Activated CD4-positive, alpha-beta memory T cell treated with anti-CD3 and anti-CD28 coated beads, Interleukin-2, amount 10 ng/mL, durations not matched to agents 7 days and 5 days (primary cell): ENCODE results near the gene SNX1. TPM values are rescaled to one million over a fixed set of nuclear protein-coding genes. Genes with fewer than 3 reads are reported as not detected.

Experiments
- CTCF ChIA-PET: fragments of 350-600 bp; sonication (Branson Sonifier 250); formaldehyde crosslinking; loops from one replicate; lab custom pipeline; 2021; ENCODE audit warnings: antibody characterized with exemption, inconsistent platforms; lab: Charles Lee
- POLR2A ChIA-PET: fragments of 350-600 bp; sonication (Branson Sonifier 250); formaldehyde crosslinking; loops from one replicate; lab custom pipeline; 2021; ENCODE audit warnings: antibody characterized with exemption; lab: Charles Lee
- DNase-seq: peaks from one replicate; pipeline ENCODE4 v3.0.0-alpha.2; 2020
- H3K27ac Mint-ChIP-seq: one replicate; pipeline ENCODE4 v1.8.0; 2021; ENCODE audit warnings: mild to moderate bottlenecking, mixed read lengths
- H3K27me3 Mint-ChIP-seq: one replicate; pipeline ENCODE4 v1.8.0; 2021; ENCODE audit warnings: mixed read lengths
- H3K36me3 Mint-ChIP-seq: one replicate; pipeline ENCODE4 v1.8.0; 2021; ENCODE audit warnings: low read depth, mixed read lengths
- H3K4me1 Mint-ChIP-seq: one replicate; pipeline ENCODE4 v1.8.0; 2021; ENCODE audit warnings: mixed read lengths
- H3K4me3 Mint-ChIP-seq: one replicate; pipeline ENCODE4 v1.8.0; 2021; ENCODE audit warnings: mild to moderate bottlenecking, mixed read lengths
- H3K9me3 Mint-ChIP-seq: one replicate; pipeline ENCODE4 v1.8.0; 2021; ENCODE audit warnings: mixed read lengths
- total RNA-seq, 2 experiments: library from RNA; stranded (reverse); gene quantifications; one replicate each; pipeline ENCODE4 v1.2.3, GENCODE V29; 2021

The SNX1 gene
- total RNA-seq, 2 experiments from 2014 or later = 115 to 129 TPM

DNA sequence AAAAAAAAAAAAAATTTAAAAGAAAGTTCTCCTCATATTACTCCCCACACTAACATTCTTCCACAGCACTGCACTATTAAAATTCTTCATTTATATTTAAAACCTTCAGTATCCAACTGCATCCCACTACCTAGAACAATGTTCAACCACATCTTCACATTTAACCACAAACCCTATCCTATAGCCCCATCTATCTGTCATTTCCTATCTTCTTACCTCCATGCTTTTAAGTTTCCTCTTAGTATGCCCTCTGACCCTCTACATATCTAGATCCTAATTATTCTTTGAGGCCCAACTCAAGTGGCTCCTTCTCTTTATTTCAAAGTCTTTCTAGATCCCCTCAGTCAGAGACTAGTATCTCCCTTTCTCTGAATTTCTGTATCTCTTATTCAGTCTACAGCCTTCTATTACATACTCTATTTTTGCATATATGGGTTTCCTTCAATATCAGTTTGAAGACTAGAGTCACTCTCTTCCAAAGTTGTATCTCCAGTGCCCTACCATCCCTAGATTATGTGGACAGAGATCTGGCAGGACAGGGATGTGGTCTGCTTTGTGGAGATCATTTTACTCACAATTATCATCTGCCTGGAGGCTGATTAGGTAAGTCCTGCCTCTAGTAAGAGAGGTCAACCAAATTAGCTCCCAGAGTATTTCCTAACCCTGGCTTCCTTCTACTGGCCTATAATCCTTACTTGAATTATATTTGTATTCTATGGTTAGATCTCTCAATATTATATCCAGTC lies 3.5 kb upstream of the SNX1 start:
- no peak for DNase-seq
- no peaks in the 10 kb centered on the region for H3K27me3 Mint-ChIP-seq
- peaks cover 43% of the 10 kb centered on the region for H3K36me3 Mint-ChIP-seq
- peaks cover 56% of the 10 kb centered on the region for H3K4me1 Mint-ChIP-seq
- peak overlapping the region; percentile 96 for H3K4me3 Mint-ChIP-seq
- peaks cover 2% of the 10 kb centered on the region for H3K9me3 Mint-ChIP-seq
- ChIA-PET POLR2A (interaction anchor here (1.0 to 2.4 kb wide), 16 partner anchors 9 to 587 kb away, joined by 4 to 25 read pairs (median 8); partner anchors contain the start of genes HERC1, PPIB, SNX22 and USP3), CTCF (interaction anchor here (0.6 to 2.0 kb wide), 9 partner anchors 21 to 340 kb away, joined by 3 to 11 read pairs (median 3); partner anchors contain the start of gene SNX22)
- peak overlapping the region; percentile 100 for H3K27ac Mint-ChIP-seq

DNA sequence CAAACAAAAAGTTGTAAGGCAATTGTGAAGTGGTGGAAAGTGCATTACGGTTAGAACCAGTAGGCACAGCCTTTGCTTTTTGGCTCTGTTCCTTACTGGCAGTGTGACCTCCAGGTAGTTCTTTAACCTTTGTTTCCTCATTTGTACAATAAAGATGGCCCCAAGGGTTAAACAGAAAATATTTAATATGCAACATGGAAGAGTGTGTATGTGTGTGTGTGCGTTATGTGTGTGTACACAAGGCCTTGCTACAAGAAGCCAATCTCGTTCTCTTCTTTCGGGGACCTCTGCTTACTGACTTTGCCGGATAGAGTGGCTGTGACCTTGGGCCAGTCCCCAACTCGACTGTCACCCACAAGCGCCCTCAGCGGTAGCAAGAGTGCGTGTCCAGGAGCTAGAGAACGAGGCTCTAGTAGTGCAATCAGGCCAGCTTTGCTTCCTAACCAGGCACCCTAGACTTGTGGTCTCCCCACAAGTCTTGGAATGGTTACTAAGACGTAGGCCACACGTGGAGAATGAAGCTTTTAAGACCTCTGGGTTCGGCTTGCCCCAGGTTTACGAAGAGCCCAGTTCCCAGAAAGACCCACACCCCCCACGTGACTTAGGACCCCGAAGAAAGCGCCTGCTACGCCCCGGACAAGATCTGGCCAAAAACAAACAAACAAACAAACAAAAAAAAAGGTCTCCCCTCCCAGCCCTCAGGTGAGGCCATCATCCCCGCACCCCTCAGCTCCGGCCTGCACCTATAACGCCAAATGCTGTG lies 2.7 kb upstream of the SNX1 start:
- H3K36me3 Mint-ChIP-seq = peaks cover 36% of the 10 kb centered on the region
- peak overlapping the region; percentile 100 for H3K27ac Mint-ChIP-seq
- ChIA-PET CTCF (interaction anchor here (0.6 to 2.0 kb wide), 21 partner anchors 18 to 606 kb away, joined by 3 to 11 read pairs (median 4); partner anchors contain the start of genes DAPK2, SNX22 and TRIP4), POLR2A (interaction anchor here (0.6 to 2.4 kb wide), 36 partner anchors 9 to 936 kb away, joined by 3 to 25 read pairs (median 5); partner anchors contain the start of genes DAPK2, HERC1, PPIB and RPS27L)
- H3K27me3 Mint-ChIP-seq = no peaks in the 10 kb centered on the region
- peaks cover under 1% of the 10 kb centered on the region for H3K9me3 Mint-ChIP-seq
- peak overlapping the region; percentile 96 for H3K4me3 Mint-ChIP-seq
- H3K4me1 Mint-ChIP-seq = peaks cover 64% of the 10 kb centered on the region
- peak; percentile 57 for DNase-seq

GRCh38 chr15:64093627-64094417 lies 2.0 kb upstream of the SNX1 start, which contains the start of gene CIAO2A:
TSS of gene CIAO2A (minus strand) at chr15:64093838. CDS start at chr15:64093768, 70 bp downstream.
- POLR2A ChIA-PET = interaction anchor here (0.6 to 2.4 kb wide), 38 partner anchors 8 to 937 kb away, joined by 3 to 25 read pairs (median 5); partner anchors contain the start of genes DAPK2, HERC1, PPIB and RPS27L
- DNase-seq = peak; percentile 97
- H3K36me3 Mint-ChIP-seq = peaks cover 32% of the 10 kb centered on the region
- H3K4me1 Mint-ChIP-seq = peaks cover 69% of the 10 kb centered on the region
- no peaks in the 10 kb centered on the region for H3K27me3 Mint-ChIP-seq
- CTCF ChIA-PET = interaction anchor here (0.6 to 2.0 kb wide), 20 partner anchors 17 to 607 kb away, joined by 3 to 11 read pairs (median 4); partner anchors contain the start of genes DAPK2, SNX22 and TRIP4
- H3K27ac Mint-ChIP-seq = peak within 1 kb of the TSS; percentile 100
- peak within 1 kb of the TSS; percentile 96 for H3K4me3 Mint-ChIP-seq
- no peaks in the 10 kb centered on the region for H3K9me3 Mint-ChIP-seq

- peaks cover 70% of the 10 kb centered on the region for H3K4me1 Mint-ChIP-seq
- H3K27me3 Mint-ChIP-seq = no peaks in the 10 kb centered on the region
- DNase-seq = no peak
- H3K36me3 Mint-ChIP-seq = peaks cover 24% of the 10 kb centered on the region
- H3K9me3 Mint-ChIP-seq = no peaks in the 10 kb centered on the region
- ChIA-PET CTCF (interaction anchor here (0.7 to 1.6 kb wide), 6 partner anchors 9 to 59 kb away, joined by 3 to 4 read pairs (median 3); partner anchors contain the start of gene DAPK2), POLR2A (interaction anchor here (1.1 to 2.0 kb wide), 9 partner anchors 15 to 491 kb away, joined by 3 to 11 read pairs (median 4); partner anchors contain the start of genes HERC1 and PPIB)
- H3K27ac Mint-ChIP-seq = peak overlapping the region; percentile 100
- peak overlapping the region; percentile 96 for H3K4me3 Mint-ChIP-seq
These were observed 369 bp upstream of the SNX1 start for GRCh38 chr15:64095431-64095794.

- Mint-ChIP-seq H3K36me3 (peaks cover 26% of the 10 kb centered on the region), H3K4me1 (peaks cover 69% of the 10 kb centered on the region)
- POLR2A ChIA-PET = interaction anchor here (0.6 to 2.0 kb wide), 17 partner anchors 8 to 492 kb away, joined by 3 to 11 read pairs (median 4); partner anchors contain the start of genes HERC1, PPIB and SNX22
These were observed 1.0 kb downstream of the SNX1 start for GRCh38 chr15:64096668-64097384.

DNA sequence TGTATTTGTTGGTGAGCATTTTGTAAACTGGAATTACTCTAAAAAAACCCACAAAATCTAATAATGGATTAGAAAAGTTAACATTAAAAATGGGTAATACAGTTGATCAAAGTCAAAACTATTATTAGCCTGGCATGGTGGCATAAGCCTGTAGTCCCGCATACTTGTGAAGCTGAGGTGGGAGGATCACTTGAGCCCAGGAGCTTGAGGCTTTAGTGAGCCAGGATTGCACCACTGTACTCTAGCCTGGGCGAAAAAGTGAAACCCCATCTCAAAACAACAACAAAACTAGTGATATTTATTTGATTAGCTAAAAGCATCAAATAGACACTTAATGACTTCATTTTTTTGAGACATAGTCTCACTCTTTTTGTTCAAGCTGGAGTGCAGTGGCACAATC lies 3.6 kb downstream of the SNX1 start:
- Mint-ChIP-seq H3K27ac (no peak overlapping the region), H3K36me3 (peaks cover 18% of the 10 kb centered on the region), H3K4me1 (peaks cover 59% of the 10 kb centered on the region), H3K27me3 (no peaks in the 10 kb centered on the region), H3K4me3 (no peak overlapping the region), H3K9me3 (no peaks in the 10 kb centered on the region)
- ChIA-PET POLR2A (no interaction called here), CTCF (interaction anchor here (0.8 to 2.9 kb wide), 3 partner anchors 50 to 347 kb away, joined by 3 to 11 read pairs (median 8); no protein-coding TSS in a partner anchor)
- no peak for DNase-seq

More at GRCh38 chr15:64096668-64097384, 1.0 kb downstream of the SNX1 start:
- Mint-ChIP-seq H3K27ac (peak overlapping the region; percentile 100), H3K27me3 (no peaks in the 10 kb centered on the region), H3K4me3 (peak overlapping the region; percentile 96), H3K9me3 (no peaks in the 10 kb centered on the region)
- CTCF ChIA-PET = interaction anchor here (1.5 to 2.9 kb wide), 3 partner anchors 48 to 57 kb away, joined by 3 to 11 read pairs (median 4); no protein-coding TSS in a partner anchor
- no peak for DNase-seq

DNA sequence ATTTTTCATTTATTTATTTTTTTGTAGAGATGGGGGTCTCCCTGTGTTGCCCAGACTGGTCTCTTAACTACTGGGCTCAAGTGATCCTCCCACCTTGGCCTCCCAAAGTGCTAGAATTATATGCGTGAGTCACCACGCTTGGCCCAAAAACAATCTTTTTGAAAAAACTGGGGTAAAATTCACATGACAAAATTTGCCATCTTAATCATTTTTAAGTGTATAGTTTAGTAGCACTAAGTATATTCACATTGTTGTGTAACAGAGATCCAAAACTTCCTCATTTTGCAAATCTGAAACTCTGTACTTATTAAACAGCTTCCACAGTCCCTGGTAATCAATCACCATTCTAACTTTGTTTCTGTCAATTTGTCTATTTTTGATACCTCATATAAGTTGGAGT lies 5.2 kb downstream of the SNX1 start:
- Mint-ChIP-seq H3K36me3 (peaks cover 18% of the 10 kb centered on the region), H3K9me3 (no peaks in the 10 kb centered on the region), H3K27ac (no peak overlapping the region), H3K27me3 (no peaks in the 10 kb centered on the region), H3K4me3 (no peak overlapping the region), H3K4me1 (peaks cover 43% of the 10 kb centered on the region)
- ChIA-PET CTCF (no interaction called here), POLR2A (interaction anchor here (1.5 kb wide), 1 partner anchor 8 kb away, joined by 3 read pairs; the partner anchor contains the start of gene CIAO2A)
- no peak for DNase-seq

- ChIA-PET CTCF (interaction anchor here (0.5 to 1.2 kb wide), 4 partner anchors 35 to 371 kb away, joined by 3 to 4 read pairs (median 3); no protein-coding TSS in a partner anchor), POLR2A (interaction anchor here (1.5 kb wide), 1 partner anchor 9 kb away, joined by 3 read pairs; the partner anchor contains the start of gene CIAO2A)
- peaks cover 31% of the 10 kb centered on the region for H3K4me1 Mint-ChIP-seq
These were observed 6.7 kb downstream of the SNX1 start for GRCh38 chr15:64102497-64102896.

DNA sequence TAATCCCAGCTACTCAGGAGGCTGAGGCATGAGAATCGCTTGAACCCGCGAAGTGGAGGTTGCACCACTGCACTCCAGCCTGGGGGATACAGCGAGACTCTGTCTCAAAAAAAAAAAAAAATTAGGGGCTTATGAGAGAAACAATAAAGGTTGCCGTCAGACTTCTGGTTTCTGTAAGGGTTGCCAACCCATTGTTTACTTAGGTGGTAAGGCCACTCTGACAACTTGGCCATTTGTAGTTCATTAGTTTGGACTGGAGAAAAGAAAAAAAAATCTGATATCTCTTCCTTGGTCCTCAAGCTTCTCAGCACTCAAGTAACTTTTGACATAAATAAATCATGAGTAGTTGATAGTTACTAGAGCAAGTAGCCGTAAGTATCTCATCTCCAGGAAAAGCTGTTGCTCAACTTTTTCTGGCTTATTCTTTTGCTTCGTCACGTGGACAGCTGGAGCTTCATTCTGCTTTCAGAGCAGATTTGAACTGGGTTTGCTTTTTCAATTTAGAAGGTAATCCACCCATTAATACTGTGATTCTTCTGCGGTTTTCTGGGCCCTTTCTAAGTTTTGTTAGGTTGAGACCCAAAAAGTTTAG lies 9.4 kb downstream of the SNX1 start:
- Mint-ChIP-seq H3K36me3 (peaks cover 15% of the 10 kb centered on the region), H3K27ac (no peak overlapping the region), H3K9me3 (no peaks in the 10 kb centered on the region), H3K4me1 (peaks cover 21% of the 10 kb centered on the region), H3K4me3 (no peak overlapping the region), H3K27me3 (no peaks in the 10 kb centered on the region)
- DNase-seq = no peak
- CTCF ChIA-PET = interaction anchor here (0.7 kb wide), 1 partner anchor 196 kb away, joined by 3 read pairs; no protein-coding TSS in a partner anchor
- POLR2A ChIA-PET = interaction anchor here (0.8 kb wide), 1 partner anchor 8 kb away, joined by 3 read pairs; no protein-coding TSS in a partner anchor

More at GRCh38 chr15:64102497-64102896, 6.7 kb downstream of the SNX1 start:
- Mint-ChIP-seq H3K9me3 (no peaks in the 10 kb centered on the region), H3K27me3 (no peaks in the 10 kb centered on the region), H3K4me3 (no peak overlapping the region), H3K27ac (no peak overlapping the region), H3K36me3 (peaks cover 22% of the 10 kb centered on the region)
- no peak for DNase-seq

GRCh38 chr15:64107337-64107736 lies 11.6 kb downstream of the SNX1 start:
- CTCF ChIA-PET = no interaction called here
- peaks cover 11% of the 10 kb centered on the region for H3K36me3 Mint-ChIP-seq
- peaks cover 35% of the 10 kb centered on the region for H3K4me1 Mint-ChIP-seq
- no peak overlapping the region for H3K27ac Mint-ChIP-seq
- no peaks in the 10 kb centered on the region for H3K9me3 Mint-ChIP-seq
- no peak for DNase-seq
- no peak overlapping the region for H3K4me3 Mint-ChIP-seq
- POLR2A ChIA-PET = no interaction called here
- H3K27me3 Mint-ChIP-seq = no peaks in the 10 kb centered on the region
